Astrocyte (in vitro differentiated cells and primary cell): ENCODE data around the gene LSM7. TPM values are rescaled to one million over a fixed set of nuclear protein-coding genes. Genes with fewer than 3 reads are reported as not detected.

Experiments used
- DNase-seq: peaks from one replicate; pipeline ENCODE4 v3.0.0-alpha.2; 2010; ENCODE audit warnings: low read depth
- FAIRE-seq: peaks from 2 replicates; lab custom pipeline; 2011; peaks lifted over from hg19 to GRCh38; lab: Jason Lieb, UNC
- H2AFZ ChIP-seq: 2 replicates; pipeline ENCODE4 v1.6.0; 2012; ENCODE audit warnings: low read depth, low read length, inconsistent platforms
- H3K27ac ChIP-seq: 2 replicates; pipeline ENCODE4 v1.5.1; 2011; ENCODE audit warnings: low read depth, low read length, inconsistent platforms
- H3K27me3 ChIP-seq: 2 replicates; pipeline ENCODE4 v1.6.0; 2011; ENCODE audit warnings: low read length, inconsistent platforms; ENCODE audit not compliant: insufficient read depth
- H3K36me3 ChIP-seq: 2 replicates; pipeline ENCODE4 v1.5.1; 2011; ENCODE audit warnings: low read length, inconsistent platforms; ENCODE audit not compliant: insufficient read depth
- H3K4me1 ChIP-seq: 2 replicates; pipeline ENCODE4 v1.5.1; 2011; ENCODE audit warnings: low read length, inconsistent platforms; ENCODE audit not compliant: insufficient read depth
- H3K4me2 ChIP-seq: 2 replicates; pipeline ENCODE4 v1.6.0; 2012; ENCODE audit warnings: low read length, inconsistent platforms
- H3K4me3 ChIP-seq: 2 replicates; pipeline ENCODE4 v1.5.1; 2011; ENCODE audit warnings: low read depth, mild to moderate bottlenecking, low read length, inconsistent platforms; ENCODE audit not compliant: insufficient read depth
- H3K79me2 ChIP-seq: 2 replicates; pipeline ENCODE4 v1.6.0; 2012; ENCODE audit warnings: mild to moderate bottlenecking, low read length, inconsistent platforms; ENCODE audit not compliant: insufficient read depth
- H3K9ac ChIP-seq: 2 replicates; pipeline ENCODE4 v1.6.0; 2012; ENCODE audit warnings: mild to moderate bottlenecking, low read length, inconsistent platforms
- H3K9me3 ChIP-seq: 2 replicates; pipeline ENCODE4 v1.5.1; 2012; ENCODE audit warnings: low read depth, mild to moderate bottlenecking, low read length, inconsistent platforms; ENCODE audit not compliant: insufficient read depth
- H4K20me1 ChIP-seq: 2 replicates; pipeline ENCODE4 v1.6.0; 2012; ENCODE audit warnings: low read length, inconsistent platforms; ENCODE audit not compliant: insufficient read depth
- H3K27ac Mint-ChIP-seq: one replicate; pipeline ENCODE4 v1.8.0; 2021; ENCODE audit warnings: mild to moderate bottlenecking, mixed read lengths; ENCODE audit not compliant: unreplicated experiment
- H3K27me3 Mint-ChIP-seq: one replicate; pipeline ENCODE4 v1.8.0; 2021; ENCODE audit warnings: low read depth, mixed read lengths; ENCODE audit not compliant: unreplicated experiment
- H3K36me3 Mint-ChIP-seq: one replicate; pipeline ENCODE4 v1.8.0; 2021; ENCODE audit warnings: low read depth, mixed read lengths; ENCODE audit not compliant: unreplicated experiment
- H3K4me1 Mint-ChIP-seq: one replicate; pipeline ENCODE4 v1.8.0; 2021; ENCODE audit warnings: low read depth, mixed read lengths; ENCODE audit not compliant: unreplicated experiment
- H3K4me3 Mint-ChIP-seq: one replicate; pipeline ENCODE4 v1.8.0; 2021; ENCODE audit warnings: mild to moderate bottlenecking, moderate library complexity, mixed read lengths; ENCODE audit not compliant: unreplicated experiment
- H3K9me3 Mint-ChIP-seq: one replicate; pipeline ENCODE4 v1.8.0; 2021; ENCODE audit warnings: mild to moderate bottlenecking, mixed read lengths; ENCODE audit not compliant: unreplicated experiment
- CTCF ChIP-seq: IDR thresholded peaks from 2 replicates; pipeline ENCODE4 v1.5.1; 2011; ENCODE audit warnings: low read depth, mild to moderate bottlenecking, inconsistent platforms, low read length, moderate library complexity; ENCODE audit not compliant: insufficient read depth
- EZH2 ChIP-seq: IDR thresholded peaks from 2 replicates; pipeline ENCODE4 v1.6.1; 2012; ENCODE audit warnings: mild to moderate bottlenecking, low read length, inconsistent platforms; ENCODE audit not compliant: insufficient read depth
- total RNA-seq: library from RNA; stranded (reverse); gene quantifications from 2 replicates; pipeline ENCODE4 v1.2.1, GENCODE V29; 2021

The LSM7 gene
- total RNA-seq, 1 donor from 2014 or later = 91.4 TPM

- H3K4me3 Mint-ChIP-seq = no peak overlapping the region
- Histone ChIP-seq H3K4me1 (peaks cover 7% of the 10 kb centered on the region), H3K36me3 (no peaks in the 10 kb centered on the region), H3K4me3 (no peak overlapping the region), H4K20me1 (peaks cover 3% of the 10 kb centered on the region), H3K9me3 (no peaks in the 10 kb centered on the region), H3K27ac (no peak overlapping the region), H3K4me2 (no peak overlapping the region), H3K9ac (no peak overlapping the region), H3K79me2 (no peaks in the 10 kb centered on the region), H2AFZ (no peak overlapping the region), H3K27me3 (peaks cover 18% of the 10 kb centered on the region)
- TF ChIP-seq CTCF (no peak), EZH2 (no peak)
- H3K36me3 Mint-ChIP-seq = no peaks in the 10 kb centered on the region
- FAIRE-seq (no peak), DNase-seq (no peak)
- H3K9me3 Mint-ChIP-seq = no peaks in the 10 kb centered on the region
- H3K4me1 Mint-ChIP-seq = no peaks in the 10 kb centered on the region
- no peak overlapping the region for H3K27ac Mint-ChIP-seq
- peaks cover 31% of the 10 kb centered on the region for H3K27me3 Mint-ChIP-seq
Observed at GRCh38 chr19:2303211-2303798, 25.1 kb downstream of the LSM7 start.

GRCh38 chr19:2302319-2303210, 25.8 kb downstream of the LSM7 start:
- no peak for FAIRE-seq
- peak overlapping the region; percentile 7 for H3K4me3 ChIP-seq

More at GRCh38 chr19:2302319-2303210, 25.8 kb downstream of the LSM7 start:
- Histone ChIP-seq H3K4me1 (peaks cover 7% of the 10 kb centered on the region), H3K9me3 (no peaks in the 10 kb centered on the region), H3K27ac (no peak overlapping the region), H3K27me3 (peaks cover 18% of the 10 kb centered on the region), H3K4me2 (peak overlapping the region; percentile 67), H4K20me1 (peaks cover 3% of the 10 kb centered on the region), H3K79me2 (no peaks in the 10 kb centered on the region), H3K9ac (no peak overlapping the region), H3K36me3 (no peaks in the 10 kb centered on the region), H2AFZ (peak overlapping the region; percentile 69)
- Mint-ChIP-seq H3K4me3 (no peak overlapping the region), H3K27me3 (peaks cover 31% of the 10 kb centered on the region), H3K36me3 (no peaks in the 10 kb centered on the region), H3K27ac (no peak overlapping the region), H3K4me1 (no peaks in the 10 kb centered on the region), H3K9me3 (no peaks in the 10 kb centered on the region)
- TF ChIP-seq CTCF = no peak
- peak; percentile 55 for TF ChIP-seq EZH2
- peak; percentile 40 for DNase-seq
